Stimulated activated CD4-positive, alpha-beta T cell treated with anti-CD3 and anti-CD28 coated beads, Interleukin-15, amount 100 ng/mL, for 1 hour (primary cell): ENCODE results near the gene CAMLG.

Experiments
- DNase-seq, 2 donors: peaks; one replicate each; pipeline ENCODE4 v3.0.0-alpha.2; 2020; ENCODE audit warnings: low read depth in 1 of 2, low spot score in 1 of 2

Gene CAMLG

DNA sequence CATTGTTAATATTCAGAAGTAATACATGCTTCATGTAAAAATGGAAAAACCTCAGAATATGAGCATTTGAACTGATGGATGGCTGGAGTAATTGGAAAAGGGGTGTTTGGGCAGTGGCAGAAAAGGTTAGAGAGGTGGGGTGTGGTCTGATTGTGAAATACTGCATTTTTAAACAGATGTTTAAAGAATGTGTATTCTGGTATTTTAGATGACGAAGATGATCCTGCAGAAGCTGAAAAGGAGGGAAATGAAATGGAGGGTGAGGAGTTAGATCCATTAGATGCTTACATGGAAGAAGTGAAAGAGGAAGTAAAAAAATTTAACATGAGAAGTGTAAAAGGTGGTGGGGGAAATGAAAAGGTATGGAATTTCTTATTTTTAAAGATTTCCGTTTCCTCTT lies 39.0 kb downstream of the CAMLG start:
- no peak for DNase-seq

DNA sequence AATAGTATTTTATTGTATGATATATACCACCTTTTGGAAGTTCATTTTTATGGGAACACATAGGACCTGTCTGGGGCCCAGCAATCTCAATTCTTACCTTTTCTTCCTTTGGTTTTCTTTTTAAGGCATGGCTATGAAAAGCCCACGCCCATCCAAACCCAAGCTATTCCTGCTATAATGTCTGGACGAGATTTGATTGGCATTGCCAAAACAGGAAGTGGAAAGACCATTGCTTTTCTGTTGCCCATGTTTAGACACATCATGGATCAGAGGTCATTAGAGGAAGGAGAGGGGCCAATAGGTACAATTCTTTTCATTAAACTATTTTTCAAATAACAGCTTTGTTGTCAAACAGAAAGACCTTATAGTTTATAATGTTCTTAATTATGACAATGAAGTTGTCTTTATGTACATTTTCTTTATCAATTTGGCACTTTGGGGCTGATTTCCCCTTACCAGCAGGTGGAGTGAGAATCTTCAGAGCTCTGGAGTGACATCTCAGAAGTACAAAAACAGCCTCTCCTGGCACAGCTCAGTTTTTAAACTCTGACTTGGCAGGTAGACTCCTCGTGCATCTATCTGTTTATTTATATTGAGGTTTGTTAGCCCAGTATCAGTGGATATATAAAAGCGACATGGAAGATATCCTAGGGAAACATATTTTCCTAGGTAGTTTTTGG lies 46.0 kb downstream of the CAMLG start:
- DNase-seq, result no peak

DNA sequence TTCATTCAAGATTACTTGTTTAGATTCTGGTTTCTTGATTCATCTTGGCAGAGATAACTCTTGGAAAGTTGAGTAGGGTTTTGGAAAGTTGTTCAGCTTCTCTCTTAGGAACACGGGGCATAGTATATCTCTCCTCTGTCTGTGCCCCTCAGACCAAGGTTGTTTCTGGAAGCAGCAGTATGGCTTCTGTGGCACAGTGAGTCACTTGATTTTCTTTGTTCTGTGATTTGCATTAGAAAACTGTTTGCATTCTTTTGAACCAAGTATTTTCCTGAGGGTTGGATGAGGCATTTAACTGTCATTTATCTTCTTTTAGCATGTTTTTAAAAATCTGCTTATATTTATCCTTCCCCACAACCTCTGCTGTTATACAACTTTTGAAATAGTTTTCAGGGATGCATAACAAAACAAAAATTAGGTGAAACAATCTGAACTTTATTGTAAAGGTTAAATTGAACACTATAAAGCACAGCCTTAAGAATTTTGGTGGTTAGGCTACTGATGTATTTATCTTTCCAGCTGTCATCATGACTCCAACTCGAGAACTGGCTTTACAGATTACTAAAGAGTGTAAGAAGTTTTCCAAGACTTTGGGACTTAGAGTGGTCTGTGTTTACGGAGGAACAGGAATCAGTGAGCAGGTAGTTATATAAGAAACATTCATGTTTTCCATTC lies 46.7 kb downstream of the CAMLG start:
- DNase-seq, result no peak

DNA sequence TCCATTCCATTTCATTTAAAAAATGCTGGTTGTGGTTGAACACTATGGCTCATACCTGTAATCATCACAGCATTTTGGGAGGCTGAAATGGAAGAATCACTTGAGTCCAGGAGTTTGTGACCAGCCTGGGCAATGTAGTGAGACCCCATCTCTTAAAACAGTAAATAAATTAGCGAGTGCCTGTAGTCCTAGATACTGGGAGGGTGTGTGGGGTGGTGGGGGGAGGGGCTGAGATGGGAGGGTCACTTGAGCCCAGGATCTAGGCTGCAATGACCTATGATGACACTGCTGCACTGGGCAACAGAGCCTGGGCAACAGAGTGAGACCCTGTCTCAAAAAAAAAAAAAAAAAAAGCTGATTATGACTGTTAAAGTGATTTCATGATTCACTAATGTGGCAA lies 49.3 kb downstream of the CAMLG start:
- DNase-seq, result no peak

DNA sequence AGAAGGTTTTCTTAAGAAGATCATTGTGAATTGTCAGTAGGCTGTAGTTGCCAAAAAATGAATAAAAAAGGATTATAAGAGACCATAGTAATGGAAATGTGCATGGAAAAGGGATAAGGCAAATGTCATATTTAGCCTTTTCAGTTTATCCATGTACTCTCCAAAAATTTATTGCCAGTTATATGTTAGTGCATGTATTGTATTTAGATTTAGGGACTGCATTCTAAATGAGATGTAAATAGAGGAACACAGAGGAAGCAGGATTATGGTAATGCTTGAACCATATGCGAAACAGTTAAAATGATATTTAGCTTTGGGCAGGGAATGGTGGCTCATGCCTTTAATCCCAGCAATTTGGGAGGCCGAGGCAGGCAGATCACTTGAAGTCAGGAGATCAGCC lies 53.2 kb downstream of the CAMLG start:
- DNase-seq, result no peak

DNA sequence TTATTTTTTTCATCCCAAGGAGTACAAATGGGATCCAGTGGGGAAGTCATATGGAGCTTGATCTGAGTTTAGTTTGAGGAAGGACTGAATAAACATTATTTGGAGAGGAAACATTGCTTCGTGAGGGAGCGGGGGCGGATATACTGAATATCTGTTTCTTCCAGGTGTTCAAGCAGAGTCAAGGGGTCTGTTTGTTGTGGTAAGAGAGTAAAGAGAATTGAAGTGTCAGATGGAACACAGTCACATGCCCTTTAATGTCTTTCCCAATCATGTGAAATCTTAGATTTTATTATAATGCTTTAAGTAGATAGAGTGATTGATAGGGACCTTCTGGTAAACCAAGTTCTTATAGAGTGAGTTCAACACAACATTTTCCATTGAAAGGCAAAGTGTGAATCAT lies 53.9 kb downstream of the CAMLG start:
- DNase-seq, result no peak

DNA sequence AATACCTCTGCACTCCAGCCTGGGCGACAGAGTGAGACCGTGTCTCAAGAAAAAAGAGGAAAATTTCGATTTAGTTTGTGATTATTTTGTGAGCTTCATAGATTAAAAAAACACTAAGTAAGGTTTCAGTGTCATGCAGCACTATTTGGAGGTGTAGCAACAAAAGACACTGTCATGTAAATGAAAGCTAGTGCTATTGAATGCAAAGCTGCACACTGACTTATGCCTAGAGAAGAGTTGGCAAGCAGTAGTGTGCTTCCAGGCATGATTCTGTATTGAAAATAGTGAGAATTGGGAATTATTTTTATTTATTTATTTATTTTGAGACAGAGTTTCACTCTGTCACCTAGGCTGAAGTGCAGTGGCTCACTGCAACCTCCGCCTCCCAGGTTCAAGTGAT lies 54.8 kb downstream of the CAMLG start:
- no peak for DNase-seq

DNA sequence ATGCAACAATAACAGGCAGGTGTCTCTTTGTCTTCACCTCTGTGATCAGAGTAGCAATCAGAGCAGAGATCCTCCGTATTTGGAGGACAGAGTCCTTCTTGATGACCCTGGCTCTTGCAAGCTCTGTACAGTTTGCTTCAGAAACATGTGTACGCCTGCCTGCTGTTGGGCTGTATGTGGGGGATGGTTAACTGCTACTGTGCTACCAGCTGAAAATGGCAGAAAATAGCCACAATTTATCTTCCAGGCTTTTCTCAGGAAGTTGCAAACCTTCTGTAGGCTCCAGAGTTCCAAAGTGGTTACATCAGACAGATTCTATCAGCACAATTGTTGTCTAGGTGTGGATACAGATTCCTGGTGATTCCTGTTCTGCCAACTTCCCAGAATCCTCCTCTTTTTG lies 55.7 kb downstream of the CAMLG start:
- no peak for DNase-seq

DNA sequence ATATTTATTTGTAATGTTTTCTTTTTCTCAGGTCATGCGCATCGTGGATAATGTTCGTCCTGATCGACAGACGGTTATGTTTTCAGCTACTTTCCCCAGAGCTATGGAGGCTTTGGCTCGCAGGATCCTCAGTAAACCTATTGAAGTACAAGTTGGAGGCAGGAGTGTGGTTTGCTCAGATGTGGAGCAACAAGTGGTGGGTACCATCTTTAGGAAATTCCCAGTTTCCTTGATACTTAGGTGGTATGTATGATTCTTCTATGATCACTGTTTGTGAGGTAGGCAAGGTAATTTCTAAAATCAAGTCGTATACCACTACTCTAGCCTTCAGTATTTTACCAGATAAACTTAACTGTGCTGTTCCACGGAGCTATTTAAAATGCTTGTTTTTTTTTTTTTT lies 56.5 kb downstream of the CAMLG start:
- DNase-seq, result no peak

DNA sequence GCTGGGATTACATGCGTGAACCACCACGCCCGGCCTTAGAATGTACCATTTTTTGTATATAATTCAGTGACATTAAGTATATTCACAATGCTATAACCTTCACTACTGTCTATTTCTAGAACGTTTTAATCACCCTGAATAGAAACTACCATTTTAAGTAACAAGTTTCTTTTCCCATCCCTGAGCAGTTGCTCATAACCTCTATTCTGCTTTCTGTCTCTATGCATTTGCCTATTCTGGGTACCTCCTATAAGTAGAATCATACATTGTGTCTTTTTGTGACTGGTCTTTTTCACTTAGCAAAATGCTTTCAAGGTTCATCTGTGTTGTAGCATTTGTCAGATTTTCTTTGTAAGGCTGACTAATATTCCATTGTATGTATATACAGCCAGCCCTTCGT lies 60.1 kb downstream of the CAMLG start:
- DNase-seq, result no peak
